MCF 10A (cell line): ENCODE results near the gene PPFIBP1. TPM values are rescaled to one million over a fixed set of nuclear protein-coding genes. Genes with fewer than 3 reads are reported as not detected.

Experiments used
- BruUV-seq: library from RNA; stranded (reverse); fragments of 400-500 nt; replicated peaks from 2 replicates; lab custom pipeline; 2021; lab: Mats Ljungman, UMichigan
- CTCF ChIA-PET: fragments of 300-600 bp; sonication (Branson Sonifier 250); formaldehyde crosslinking; extraction: SDS; loops from one replicate; lab custom pipeline; 2021; ENCODE audit warnings: antibody characterized with exemption, inconsistent platforms; lab: Yijun Ruan, JAX
- POLR2A ChIA-PET: fragments of 300-600, 350-650 bp; sonication (Branson Sonifier 250); formaldehyde crosslinking; extraction: SDS; loops from one replicate; lab custom pipeline; 2020; ENCODE audit warnings: antibody characterized with exemption, inconsistent platforms; lab: Yijun Ruan, JAX
- DNase-seq: peaks from one replicate; pipeline ENCODE4 v3.0.0-alpha.2; 2018; ENCODE audit not compliant: unreplicated experiment
- H3K27ac Mint-ChIP-seq: one replicate; pipeline ENCODE4 v1.8.0; 2022; ENCODE audit warnings: mild to moderate bottlenecking, low read depth, mixed read lengths; ENCODE audit not compliant: unreplicated experiment
- H3K27me3 Mint-ChIP-seq: one replicate; pipeline ENCODE4 v1.8.0; 2022; ENCODE audit warnings: mixed read lengths; ENCODE audit not compliant: insufficient read depth, unreplicated experiment
- H3K36me3 Mint-ChIP-seq: one replicate; pipeline ENCODE4 v1.8.0; 2022; ENCODE audit warnings: mild to moderate bottlenecking, moderate library complexity, mixed read lengths; ENCODE audit not compliant: insufficient read depth, unreplicated experiment
- H3K4me1 Mint-ChIP-seq: one replicate; pipeline ENCODE4 v1.8.0; 2022; ENCODE audit warnings: mixed read lengths; ENCODE audit not compliant: insufficient read depth, unreplicated experiment
- H3K4me3 Mint-ChIP-seq: one replicate; pipeline ENCODE4 v1.8.0; 2022; ENCODE audit warnings: mild to moderate bottlenecking, moderate library complexity, mixed read lengths; ENCODE audit not compliant: unreplicated experiment
- H3K9me3 Mint-ChIP-seq: one replicate; pipeline ENCODE4 v1.8.0; 2022; ENCODE audit warnings: mixed read lengths; ENCODE audit not compliant: unreplicated experiment
- intact Hi-C: fragments of 100-400 bp; cut with micrococcal nuclease; formaldehyde crosslinking; loops from 2 replicates; pipeline ENCODE4 v1.14.1; 2022
- total RNA-seq: library from RNA; stranded (reverse); gene quantifications from 2 replicates; pipeline ENCODE4 v1.2.3, GENCODE V29; 2022
- TF ChIP-seq, protein P1 (sequence below): fragments of 200-600 bp; IDR thresholded peaks from one replicate; pipeline ENCODE4 v1.8.0; 2022; ENCODE audit warnings: antibody characterized with exemption, mild to moderate bottlenecking; ENCODE audit not compliant: unreplicated experiment

Gene PPFIBP1
- total RNA-seq, 1 experiment from 2014 or later, result 82.6 TPM

DNA sequence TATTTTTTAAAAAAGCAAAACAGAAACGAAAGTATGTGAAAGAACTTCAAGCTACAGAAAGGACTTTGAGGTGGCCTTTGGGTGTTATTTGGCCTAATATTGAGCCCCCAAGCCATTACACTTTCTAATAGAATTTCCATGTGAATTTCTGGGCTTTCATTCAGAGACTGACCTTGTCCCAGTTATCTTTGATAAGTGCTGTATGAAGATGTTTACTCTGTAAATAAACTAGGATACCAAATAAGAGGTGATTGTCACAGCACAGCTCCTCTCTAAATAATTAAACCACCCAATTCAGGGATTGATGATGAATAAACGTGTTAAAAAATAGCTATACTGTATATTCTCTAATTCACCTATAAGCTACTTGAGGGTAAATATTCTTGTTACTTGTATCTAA, 32.8 kb upstream of the PPFIBP1 start:
- intact Hi-C loops, result no loop called here
- Mint-ChIP-seq H3K4me1 (no peaks in the 10 kb centered on the region), H3K9me3 (peaks cover 5% of the 10 kb centered on the region), H3K4me3 (no peak overlapping the region), H3K27me3 (no peaks in the 10 kb centered on the region), H3K27ac (no peak overlapping the region), H3K36me3 (no peaks in the 10 kb centered on the region)
- TF ChIP-seq, protein P1, sequence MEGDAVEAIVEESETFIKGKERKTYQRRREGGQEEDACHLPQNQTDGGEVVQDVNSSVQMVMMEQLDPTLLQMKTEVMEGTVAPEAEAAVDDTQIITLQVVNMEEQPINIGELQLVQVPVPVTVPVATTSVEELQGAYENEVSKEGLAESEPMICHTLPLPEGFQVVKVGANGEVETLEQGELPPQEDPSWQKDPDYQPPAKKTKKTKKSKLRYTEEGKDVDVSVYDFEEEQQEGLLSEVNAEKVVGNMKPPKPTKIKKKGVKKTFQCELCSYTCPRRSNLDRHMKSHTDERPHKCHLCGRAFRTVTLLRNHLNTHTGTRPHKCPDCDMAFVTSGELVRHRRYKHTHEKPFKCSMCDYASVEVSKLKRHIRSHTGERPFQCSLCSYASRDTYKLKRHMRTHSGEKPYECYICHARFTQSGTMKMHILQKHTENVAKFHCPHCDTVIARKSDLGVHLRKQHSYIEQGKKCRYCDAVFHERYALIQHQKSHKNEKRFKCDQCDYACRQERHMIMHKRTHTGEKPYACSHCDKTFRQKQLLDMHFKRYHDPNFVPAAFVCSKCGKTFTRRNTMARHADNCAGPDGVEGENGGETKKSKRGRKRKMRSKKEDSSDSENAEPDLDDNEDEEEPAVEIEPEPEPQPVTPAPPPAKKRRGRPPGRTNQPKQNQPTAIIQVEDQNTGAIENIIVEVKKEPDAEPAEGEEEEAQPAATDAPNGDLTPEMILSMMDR, result no peak
- POLR2A ChIA-PET, result no interaction called here
- BruUV-seq, result no TSS peak
- DNase-seq, result no peak
- CTCF ChIA-PET, result no interaction called here

DNA sequence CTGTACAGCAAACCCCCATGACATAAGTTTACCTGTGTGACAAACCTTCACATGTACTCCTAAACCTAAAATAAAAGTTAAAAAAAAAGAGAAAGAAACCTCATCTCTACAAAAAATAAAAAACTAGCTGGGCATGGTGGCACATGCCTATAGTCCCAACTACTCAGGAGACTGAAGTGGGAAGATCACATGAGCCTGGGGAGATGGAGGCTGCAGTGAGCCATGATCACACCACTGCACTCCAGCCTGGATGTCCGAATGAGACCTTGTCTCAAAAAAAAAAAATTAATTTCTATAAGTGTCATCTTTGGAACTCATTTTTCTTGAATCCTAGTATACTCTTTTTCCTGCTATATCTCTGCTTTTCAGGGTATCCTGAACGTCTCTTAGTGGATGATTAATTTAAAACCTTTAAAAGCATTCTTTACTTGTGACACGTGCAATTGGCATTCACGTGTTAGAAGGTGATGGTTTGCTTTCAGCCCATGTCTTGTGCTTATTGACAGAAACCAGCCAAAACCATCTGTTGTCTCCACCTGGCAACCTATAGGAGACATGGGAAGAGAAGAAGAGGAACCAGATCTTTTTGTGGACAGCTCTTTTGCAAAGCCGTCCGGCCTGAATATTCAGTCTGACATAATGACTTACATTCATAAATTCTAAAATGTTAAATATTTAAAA, 30.6 kb upstream of the PPFIBP1 start:
- no peak for DNase-seq
- peaks cover 7% of the 10 kb centered on the region for H3K9me3 Mint-ChIP-seq
- H3K4me1 Mint-ChIP-seq, result no peaks in the 10 kb centered on the region
- H3K36me3 Mint-ChIP-seq, result no peaks in the 10 kb centered on the region
- ChIA-PET POLR2A (no interaction called here), CTCF (no interaction called here)
- H3K27ac Mint-ChIP-seq, result no peak overlapping the region
- H3K27me3 Mint-ChIP-seq, result no peaks in the 10 kb centered on the region
- TF ChIP-seq, protein P1, result no peak
- no peak overlapping the region for H3K4me3 Mint-ChIP-seq
- no TSS peak for BruUV-seq
- intact Hi-C loops, result no loop called here

DNA sequence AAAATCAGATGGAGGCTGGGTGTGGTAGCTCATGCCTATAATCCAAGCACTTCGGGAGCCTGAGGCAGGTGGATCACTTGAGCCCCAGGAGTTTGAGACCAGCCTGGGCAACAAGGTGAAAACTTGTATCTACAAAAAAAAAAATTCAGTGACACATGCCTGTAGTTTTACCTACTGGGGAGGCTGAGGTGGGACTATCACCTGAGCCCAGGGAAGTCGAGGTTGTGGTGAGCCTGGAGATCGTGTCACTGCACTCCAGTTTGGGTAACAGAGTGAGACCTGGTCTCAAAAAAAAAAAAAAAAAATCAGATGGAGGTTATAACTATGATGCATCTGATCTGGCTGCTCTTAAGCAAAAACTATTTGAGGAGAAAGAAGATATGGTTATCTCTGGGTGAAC, 26.6 kb upstream of the PPFIBP1 start:
- BruUV-seq, result no TSS peak
- CTCF ChIA-PET, result no interaction called here
- intact Hi-C loops, result no loop called here

DNA sequence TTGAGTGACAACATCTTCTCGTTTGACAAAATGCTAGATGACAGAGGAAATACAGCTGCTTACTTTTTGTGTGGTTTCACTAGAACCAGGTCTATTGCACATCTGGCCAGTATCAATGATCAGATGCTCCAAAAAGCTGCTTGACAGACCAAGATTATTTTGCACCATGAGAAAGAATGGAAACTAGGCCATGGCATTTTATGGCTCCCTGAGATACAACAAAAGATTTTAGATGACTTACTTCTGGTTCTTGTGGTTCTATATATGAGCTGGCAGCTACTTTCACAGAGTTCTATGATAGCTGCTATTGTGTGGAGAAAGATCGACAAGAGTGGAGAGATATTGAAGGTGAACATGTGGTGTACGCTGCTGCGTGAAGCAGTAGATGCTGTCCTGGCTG, 25.9 kb upstream of the PPFIBP1 start:
- Mint-ChIP-seq H3K27me3 (no peaks in the 10 kb centered on the region), H3K36me3 (no peaks in the 10 kb centered on the region), H3K27ac (no peak overlapping the region), H3K4me3 (no peak overlapping the region), H3K4me1 (no peaks in the 10 kb centered on the region), H3K9me3 (peaks cover 9% of the 10 kb centered on the region)
- no TSS peak for BruUV-seq
- POLR2A ChIA-PET, result no interaction called here
- DNase-seq, result no peak
- intact Hi-C loops, result no loop called here
- TF ChIP-seq, protein P1, result no peak
- CTCF ChIA-PET, result no interaction called here

More for the DNA sequence above, 26.6 kb upstream of the PPFIBP1 start:
- Mint-ChIP-seq H3K27ac (no peak overlapping the region), H3K4me1 (no peaks in the 10 kb centered on the region), H3K4me3 (no peak overlapping the region), H3K36me3 (no peaks in the 10 kb centered on the region), H3K9me3 (peaks cover 9% of the 10 kb centered on the region), H3K27me3 (no peaks in the 10 kb centered on the region)
- POLR2A ChIA-PET, result no interaction called here
- no peak for DNase-seq
- TF ChIP-seq, protein P1, result no peak
